HG03460 (cell line): ENCODE results near the gene UPF2.
"Not testable (repeated sequence)": the region's sequence is repeated elsewhere in the genome, so short reads cannot be mapped to it uniquely, and the experiment has no call there.

ENCODE experiments used
- ATAC-seq: cut with Tn5 transposase; IDR thresholded peaks from one replicate; pipeline ENCODE4 v1.9.1; 2021; ENCODE audit not compliant: unreplicated experiment

UPF2 gene

GRCh38 chr10:11975795-11976194 lies 66.8 kb downstream of the UPF2 start:
- no peak for ATAC-seq

- not testable (repeated sequence) for ATAC-seq
Measured at GRCh38 chr10:11972523-11972922, 70.1 kb downstream of the UPF2 start.

DNA sequence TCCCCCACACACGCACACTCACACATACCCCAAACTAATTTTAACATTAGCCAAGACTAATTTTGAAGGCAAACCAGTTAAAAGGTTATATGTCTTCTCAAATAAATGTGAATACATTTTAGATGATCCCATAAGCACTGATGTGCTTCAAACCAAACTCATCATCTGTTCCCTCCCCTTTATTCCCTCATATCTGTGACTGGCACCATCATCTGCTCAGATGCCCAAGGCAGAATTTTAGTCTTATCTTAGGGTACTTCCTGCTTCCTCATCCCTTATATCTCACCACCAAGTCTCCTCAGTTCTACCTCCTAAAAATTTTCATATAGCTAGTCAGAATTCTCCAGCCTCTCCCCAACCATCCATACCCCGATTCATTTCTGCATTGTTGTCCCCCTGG lies 80.4 kb downstream of the UPF2 start:
- ATAC-seq: no peak

- ATAC-seq: no peak
Measured at GRCh38 chr10:11961771-11962170, 80.8 kb downstream of the UPF2 start.

- ATAC-seq: no peak
Measured at GRCh38 chr10:11959966-11960365, 82.6 kb downstream of the UPF2 start.

DNA sequence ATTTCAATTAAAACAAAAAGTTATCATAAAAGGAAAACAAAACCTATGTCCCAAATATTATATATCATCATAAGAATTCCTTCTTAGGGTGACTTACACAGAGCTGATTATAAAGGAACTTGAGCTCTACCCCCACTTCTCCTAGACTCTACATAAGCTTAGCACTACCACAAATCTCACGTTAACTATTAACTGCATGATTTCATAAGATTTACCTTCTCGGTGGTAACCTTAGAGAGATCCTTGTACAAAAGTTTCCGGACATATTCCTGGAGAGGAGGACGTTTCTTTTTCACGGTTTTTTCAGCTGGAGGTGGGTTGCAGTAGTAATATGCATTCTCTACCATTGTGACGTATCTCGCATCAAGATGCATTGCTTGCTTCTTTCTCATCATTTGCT lies 83.7 kb downstream of the UPF2 start:
- no peak for ATAC-seq

- no peak for ATAC-seq
Measured at GRCh38 chr10:11951695-11952094, 90.9 kb downstream of the UPF2 start.

DNA sequence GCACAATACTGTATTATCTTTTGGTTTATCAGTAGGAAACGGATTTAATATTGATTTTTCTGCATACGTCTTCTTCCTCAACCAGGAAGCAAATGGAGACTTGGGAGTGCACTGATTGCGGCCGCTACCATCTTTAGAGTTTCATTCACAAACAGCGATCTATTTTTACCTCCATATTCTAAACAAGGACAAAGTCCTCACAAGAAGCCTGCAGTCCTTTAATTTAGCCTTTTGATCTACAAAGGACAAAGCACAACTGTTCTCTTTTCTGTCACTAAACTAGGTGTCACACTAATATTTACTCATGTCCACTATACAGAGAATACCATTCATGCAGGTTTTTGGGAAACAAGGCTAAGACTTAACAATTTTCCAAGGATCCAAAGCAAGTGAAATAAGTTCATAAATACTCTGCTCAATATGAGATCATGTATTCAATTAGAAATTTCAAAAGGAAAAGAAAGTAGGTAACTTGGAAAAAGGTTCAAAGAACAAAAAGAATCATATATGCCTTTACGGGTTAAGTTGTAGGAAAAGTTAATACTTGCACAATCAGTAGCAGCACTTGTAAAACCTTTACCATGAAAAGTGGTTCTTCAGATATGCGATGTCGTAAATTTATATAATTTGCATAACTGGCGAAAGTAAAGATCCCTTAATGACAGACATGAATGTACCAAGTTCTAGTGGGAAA lies 92.1 kb downstream of the UPF2 start:
- no peak for ATAC-seq

DNA sequence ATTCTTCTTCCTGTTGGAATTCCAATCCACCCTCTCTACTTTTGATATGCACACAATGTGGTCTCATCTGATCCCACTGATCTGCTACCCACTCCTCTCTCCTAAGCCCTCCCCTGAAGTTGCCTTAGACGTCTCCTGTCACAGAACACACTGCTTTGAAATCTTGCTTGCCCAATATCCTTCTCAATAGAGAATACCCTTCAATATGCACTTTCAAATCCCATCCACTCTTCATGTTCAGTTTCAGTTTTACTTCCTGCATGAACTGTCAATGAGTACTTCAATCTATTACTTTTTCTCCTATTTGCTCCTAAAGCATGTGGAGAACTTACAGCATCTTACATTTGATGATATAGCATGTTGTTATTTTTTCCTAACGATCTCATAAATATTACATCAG lies 93.5 kb downstream of the UPF2 start:
- ATAC-seq: no peak

DNA sequence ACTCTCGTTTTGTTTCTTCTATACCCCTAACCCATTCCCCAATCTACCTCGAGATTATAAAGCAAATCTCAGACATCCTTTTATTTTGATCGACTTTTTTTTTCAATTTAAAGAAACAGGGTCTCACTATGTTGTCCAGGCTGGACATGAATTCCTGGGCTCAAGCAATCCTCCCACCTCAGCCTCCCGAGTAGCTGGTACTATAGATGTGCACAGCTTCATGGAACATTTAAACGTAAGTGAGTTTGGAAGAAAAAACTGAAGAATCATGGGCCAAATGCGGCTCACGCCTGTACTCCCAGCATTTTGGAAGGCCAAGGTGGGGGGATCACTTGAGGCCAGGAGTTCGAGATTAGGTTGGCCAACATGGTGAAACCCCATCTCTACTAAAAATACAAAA lies 96.0 kb downstream of the UPF2 start:
- ATAC-seq: no peak

GRCh38 chr10:11936389-11937152 lies 106.0 kb downstream of the UPF2 start:
- ATAC-seq: no peak

GRCh38 chr10:11934262-11934661 lies 108.3 kb downstream of the UPF2 start:
- no peak for ATAC-seq

DNA sequence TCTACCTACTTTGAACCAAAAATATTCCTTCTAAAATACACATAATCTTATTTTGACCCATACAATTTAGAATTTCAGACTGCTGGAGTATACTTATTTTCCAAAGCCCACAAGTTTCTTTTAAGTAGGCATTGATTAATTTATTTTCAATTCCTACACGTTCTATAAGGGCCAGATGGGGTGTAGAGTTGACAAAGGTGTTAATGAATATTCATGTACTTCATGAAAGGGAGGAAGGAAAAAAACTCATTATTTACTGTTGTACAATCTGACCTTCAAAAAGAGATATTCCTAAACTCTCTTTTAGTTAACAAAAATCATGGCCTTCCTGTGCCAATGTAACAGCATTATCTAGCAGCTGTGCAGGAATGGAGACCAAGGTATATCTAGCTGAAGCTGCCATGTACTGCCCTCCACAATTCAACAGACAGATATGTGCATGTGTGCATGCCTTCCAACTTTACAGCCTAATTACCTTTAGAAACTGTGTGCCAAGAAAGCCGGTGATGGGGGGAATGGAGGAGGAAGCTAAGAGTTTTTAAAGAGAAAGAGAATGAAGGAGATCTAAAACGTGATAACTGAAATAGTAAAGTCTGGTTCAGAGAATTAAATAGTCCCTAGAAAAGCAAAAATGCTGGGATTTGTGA lies 108.9 kb downstream of the UPF2 start:
- ATAC-seq: no peak

- no peak for ATAC-seq
Measured at GRCh38 chr10:11931038-11931437, 111.6 kb downstream of the UPF2 start.

DNA sequence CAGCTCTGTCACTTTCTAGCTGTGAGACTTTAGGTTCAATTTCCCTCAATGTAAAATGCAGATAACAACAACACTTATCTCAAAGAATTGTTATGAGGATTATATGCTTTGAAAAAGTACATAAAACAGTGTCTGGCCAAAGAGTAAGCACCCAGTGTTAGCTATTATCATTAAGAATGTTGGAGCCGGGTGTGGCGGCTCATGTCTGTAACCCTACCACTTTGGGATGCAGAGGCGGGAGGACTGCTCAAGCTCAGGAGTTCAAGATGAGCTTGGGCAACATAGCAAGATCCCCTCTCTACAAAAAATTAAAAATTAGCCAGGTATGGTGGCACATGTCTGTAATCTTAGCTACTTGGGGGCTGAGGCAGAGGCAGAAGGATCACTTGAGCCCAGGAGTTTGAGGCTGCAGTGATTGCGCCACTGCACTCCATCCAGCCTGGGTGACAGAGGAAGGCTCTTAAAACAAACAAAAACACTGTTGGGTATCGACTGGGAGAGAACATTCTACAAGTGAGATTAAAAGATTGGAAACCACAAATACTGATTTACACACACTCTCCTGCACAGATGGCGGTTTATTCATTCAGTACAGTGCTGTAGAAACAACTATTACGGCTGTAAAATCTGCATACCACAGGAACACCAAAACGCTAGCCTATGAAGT lies 112.2 kb downstream of the UPF2 start:
- no peak for ATAC-seq

- no peak for ATAC-seq
Measured at GRCh38 chr10:11927746-11928145, 114.9 kb downstream of the UPF2 start.

DNA sequence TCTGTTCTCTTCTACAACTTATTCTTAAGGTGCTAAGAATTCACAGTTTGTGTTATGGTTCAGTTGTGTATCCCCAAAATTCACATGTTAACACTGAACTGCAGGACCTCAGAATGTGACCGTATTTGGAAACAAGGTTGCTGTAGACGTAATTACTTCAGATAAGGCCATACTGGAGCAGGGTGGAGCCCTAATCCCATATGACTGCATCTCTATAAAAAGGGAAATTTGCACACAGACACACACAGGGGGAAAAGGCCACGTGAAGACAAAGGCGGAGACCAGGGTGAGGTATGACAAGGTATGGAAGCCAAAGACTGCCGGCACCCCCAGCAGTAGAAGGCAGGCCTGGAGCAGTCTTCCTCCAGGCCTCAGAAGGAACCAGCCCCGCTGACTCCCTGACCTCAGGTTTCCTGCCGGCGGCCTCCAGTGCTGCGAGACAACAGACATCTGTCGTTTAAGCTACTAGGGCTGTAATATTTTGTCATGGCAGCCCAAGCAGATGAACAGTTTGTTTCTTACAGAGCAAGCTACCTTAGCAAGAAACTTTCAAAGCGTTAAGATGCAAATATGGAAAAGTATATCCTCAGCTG lies 120.7 kb downstream of the UPF2 start:
- no peak for ATAC-seq

DNA sequence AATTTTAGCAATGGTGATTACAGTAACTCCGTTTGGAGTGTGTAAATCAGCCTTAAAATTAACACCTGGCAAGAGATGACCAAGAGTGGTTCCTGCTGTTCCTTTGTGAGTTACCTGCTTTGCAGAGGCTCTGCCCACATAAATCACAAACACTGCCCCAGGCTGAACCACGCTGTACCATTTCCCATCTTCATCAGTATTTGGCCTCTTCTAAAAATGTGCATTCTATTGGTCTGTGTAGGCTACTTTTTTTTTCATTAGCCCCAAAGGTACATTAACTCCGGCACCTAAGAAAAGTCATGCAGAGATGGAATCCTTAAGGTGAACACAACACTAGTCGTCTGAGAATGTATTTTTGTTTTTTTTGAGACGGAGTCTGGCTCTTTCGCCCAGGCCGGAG lies 123.3 kb downstream of the UPF2 start:
- no peak for ATAC-seq

DNA sequence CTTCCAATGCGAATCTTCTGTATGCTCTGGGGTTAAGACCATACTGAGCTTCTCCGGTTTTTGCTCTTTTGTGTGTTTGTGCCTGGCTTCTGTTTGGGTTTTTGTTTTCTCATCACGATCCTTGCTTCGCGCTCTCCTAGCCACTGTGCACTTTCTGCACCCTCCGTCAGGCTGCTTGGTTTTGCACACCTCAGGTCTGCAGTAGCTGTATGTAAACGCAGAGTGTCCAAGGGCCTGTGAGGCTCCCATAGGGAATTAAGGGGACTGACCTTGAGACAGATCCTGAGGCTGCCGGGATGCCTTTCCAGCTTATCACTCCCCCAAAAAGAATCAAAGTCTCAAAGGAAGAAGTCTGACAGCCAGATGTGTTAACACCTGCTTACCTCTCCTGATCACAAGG lies 124.2 kb downstream of the UPF2 start:
- ATAC-seq: no peak

GRCh38 chr10:11913079-11913641 lies 129.4 kb downstream of the UPF2 start:
- no peak for ATAC-seq

- no peak for ATAC-seq
Measured at GRCh38 chr10:11910102-11910501, 132.5 kb downstream of the UPF2 start.
